GM12874 (cell line): ENCODE measurements around the gene MTM1.

Source experiments
- CTCF ChIP-seq: IDR thresholded peaks from 2 replicates; pipeline ENCODE4 v1.5.1; 2011; ENCODE audit warnings: low read depth, mild to moderate bottlenecking, control low read depth, low read length, moderate library complexity; ENCODE audit not compliant: insufficient read depth

Gene MTM1

GRCh38 chrX:150625097-150625496 is 56.7 kb downstream of the MTM1 start:
- TF ChIP-seq CTCF, result no peak

- TF ChIP-seq CTCF, result no peak
Observed at GRCh38 chrX:150625875-150626274, 57.5 kb downstream of the MTM1 start.

- TF ChIP-seq CTCF, result no peak
Observed at GRCh38 chrX:150627957-150628356, 59.5 kb downstream of the MTM1 start.

GRCh38 chrX:150635952-150636351 is 67.5 kb downstream of the MTM1 start:
- no peak for TF ChIP-seq CTCF

GRCh38 chrX:150642423-150642822 is 74.0 kb downstream of the MTM1 start:
- TF ChIP-seq CTCF, result no peak

- TF ChIP-seq CTCF, result no peak
Observed at GRCh38 chrX:150643271-150643670, 74.8 kb downstream of the MTM1 start.

GRCh38 chrX:150643958-150644357 is 75.5 kb downstream of the MTM1 start:
- no peak for TF ChIP-seq CTCF

GRCh38 chrX:150644422-150644821 is 76.0 kb downstream of the MTM1 start:
- no peak for TF ChIP-seq CTCF
